Measurements from ENCODE around the gene CLCN7.

GRCh38 chr16:1474796-1475551 lies at the start of gene CLCN7:
- TF ChIP-seq POLR2A (IDR thresholded peaks at IDR 0.05) (peak; percentile 14 to 77), CTCF (IDR thresholded peaks at IDR 0.05) (no peak)
